Lung (tissue), 12 donors: Measurements from ENCODE around the gene SCGB1D4. TPM values are rescaled to one million over a fixed set of nuclear protein-coding genes. Genes with fewer than 3 reads are reported as not detected.

Source experiments
- ATAC-seq: fragments of 200-7000 bp; cut with Tn5 transposase; one replicate; pipeline ENCODE4 v1.9.1; 2020; ENCODE audit warnings: moderate number of reproducible peaks; ENCODE audit not compliant: insufficient read depth, low FRiP score
- DNase-seq, 3 donors: peaks; one replicate each; pipeline ENCODE4 v3.0.0-alpha.2; 2013 to 2017
- H3K27ac ChIP-seq, 2 donors: one replicate each; pipeline ENCODE4 v1.5.1; 2013; ENCODE audit warnings: mild to moderate bottlenecking in 2 of 2, moderate library complexity in 2 of 2, control low read depth in 1 of 2, inconsistent platforms in 1 of 2, low read depth in 1 of 2, low read length in 1 of 2
- H3K27me3 ChIP-seq, 3 donors: one replicate each; pipeline ENCODE4 v1.5.1; 2013; ENCODE audit warnings: low read length in 2 of 3; ENCODE audit not compliant: control insufficient read depth in 3 of 3, insufficient read depth in 3 of 3
- H3K36me3 ChIP-seq, 4 donors: one replicate each; pipeline ENCODE4 v1.5.1; 2013; ENCODE audit warnings: low read length in 4 of 4, mild to moderate bottlenecking in 1 of 4, moderate library complexity in 1 of 4; ENCODE audit not compliant: control insufficient read depth in 4 of 4, insufficient read depth in 4 of 4
- H3K4me1 ChIP-seq, 5 donors: one replicate each; pipeline ENCODE4 v1.5.1; 2013; ENCODE audit warnings: low read length in 5 of 5, mild to moderate bottlenecking in 2 of 5, moderate library complexity in 1 of 5; ENCODE audit not compliant: control insufficient read depth in 5 of 5, insufficient read depth in 5 of 5
- H3K4me3 ChIP-seq: one replicate; pipeline ENCODE4 v1.5.1; 2013; ENCODE audit warnings: mild to moderate bottlenecking, control low read depth, moderate library complexity
- H3K9ac ChIP-seq, 2 donors: one replicate each; pipeline ENCODE4 v1.5.1; 2013; ENCODE audit warnings: low read length in 2 of 2, control low read depth in 1 of 2; ENCODE audit not compliant: insufficient read depth in 1 of 2
- H3K9me3 ChIP-seq, 4 donors: one replicate each; pipeline ENCODE4 v1.5.1; 2013; ENCODE audit warnings: low read length in 3 of 4, mild to moderate bottlenecking in 1 of 4, moderate library complexity in 1 of 4; ENCODE audit not compliant: control insufficient read depth in 4 of 4, insufficient read depth in 3 of 4
- WGBS, 2 donors: extraction: QIAGEN DNeasy Blood & Tissue Kit; methylation state at CpG; one replicate each; pipeline ENCODE4 v1.1.7; 2013; 5-methylcytosine and 5-hydroxymethylcytosine counted together
- polyA plus RNA-seq, 2 donors: library from polyadenylated mRNA; stranded (reverse); fragments of 200-250 nt; gene quantifications; one replicate each; pipeline ENCODE4 v1.2.1, GENCODE V29; 2013
- total RNA-seq, 2 donors: library from RNA; depleted of rRNA in 1 of 2; stranded (reverse); fragments of >200 nt in 1 of 2; gene quantifications; one replicate each; pipeline ENCODE4 v1.2.1, GENCODE V29; 2014 to 2021
- TF ChIP-seq, protein P1 (sequence below): IDR thresholded peaks from 2 replicates; pipeline ENCODE4 v1.5.1; 2012; ENCODE audit warnings: mild to moderate bottlenecking; ENCODE audit errors: control extremely low read depth, extremely low read depth
- donor health status: control.
- donor health status: control.
- donor health status: Bipolar disorder and iron deficiency.
- donor health status: healthy.
- donor health status: DM: yes; HTN: yes; CAD: no.

The SCGB1D4 gene
- total and polyA plus RNA-seq, 4 donors = not detected

DNA sequence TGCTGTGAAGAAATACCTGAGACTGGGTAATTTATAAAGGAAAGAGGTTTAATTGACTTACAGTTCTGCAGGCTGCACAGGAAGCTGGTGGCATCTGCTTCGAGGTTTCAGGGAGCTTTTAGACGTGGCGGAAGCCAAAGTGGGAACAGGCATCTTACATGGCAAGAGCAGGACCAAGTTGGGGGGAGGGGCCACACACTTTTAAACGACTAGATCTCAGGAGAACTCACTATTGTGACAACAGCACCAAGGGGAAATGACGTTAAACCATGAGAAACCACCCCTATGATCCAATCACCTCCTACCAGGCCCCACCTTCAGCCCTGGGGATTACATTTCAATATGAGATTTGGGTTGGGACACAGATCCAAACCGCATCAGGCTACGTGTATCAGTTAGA, 11.1 kb upstream of the SCGB1D4 start:
- WGBS, 2 donors = 38 to 50% methylated on average over 7 of the region's 7 CpGs
- H3K4me3 ChIP-seq = no peak overlapping the region
- TF ChIP-seq, protein P1, sequence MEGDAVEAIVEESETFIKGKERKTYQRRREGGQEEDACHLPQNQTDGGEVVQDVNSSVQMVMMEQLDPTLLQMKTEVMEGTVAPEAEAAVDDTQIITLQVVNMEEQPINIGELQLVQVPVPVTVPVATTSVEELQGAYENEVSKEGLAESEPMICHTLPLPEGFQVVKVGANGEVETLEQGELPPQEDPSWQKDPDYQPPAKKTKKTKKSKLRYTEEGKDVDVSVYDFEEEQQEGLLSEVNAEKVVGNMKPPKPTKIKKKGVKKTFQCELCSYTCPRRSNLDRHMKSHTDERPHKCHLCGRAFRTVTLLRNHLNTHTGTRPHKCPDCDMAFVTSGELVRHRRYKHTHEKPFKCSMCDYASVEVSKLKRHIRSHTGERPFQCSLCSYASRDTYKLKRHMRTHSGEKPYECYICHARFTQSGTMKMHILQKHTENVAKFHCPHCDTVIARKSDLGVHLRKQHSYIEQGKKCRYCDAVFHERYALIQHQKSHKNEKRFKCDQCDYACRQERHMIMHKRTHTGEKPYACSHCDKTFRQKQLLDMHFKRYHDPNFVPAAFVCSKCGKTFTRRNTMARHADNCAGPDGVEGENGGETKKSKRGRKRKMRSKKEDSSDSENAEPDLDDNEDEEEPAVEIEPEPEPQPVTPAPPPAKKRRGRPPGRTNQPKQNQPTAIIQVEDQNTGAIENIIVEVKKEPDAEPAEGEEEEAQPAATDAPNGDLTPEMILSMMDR = no peak
- no peaks in the 10 kb centered on the region for H3K36me3 ChIP-seq
- H3K9me3 ChIP-seq = peaks cover 0 to 6% (median under 1%) of the 10 kb centered on the region in 4 donors
- ATAC-seq = no peak
- H3K27me3 ChIP-seq = peaks cover 0 to 13% (median 1%) of the 10 kb centered on the region in 3 donors
- no peak overlapping the region for H3K9ac ChIP-seq
- DNase-seq = no peak
- H3K27ac ChIP-seq = no peak overlapping the region
- no peaks in the 10 kb centered on the region for H3K4me1 ChIP-seq

DNA sequence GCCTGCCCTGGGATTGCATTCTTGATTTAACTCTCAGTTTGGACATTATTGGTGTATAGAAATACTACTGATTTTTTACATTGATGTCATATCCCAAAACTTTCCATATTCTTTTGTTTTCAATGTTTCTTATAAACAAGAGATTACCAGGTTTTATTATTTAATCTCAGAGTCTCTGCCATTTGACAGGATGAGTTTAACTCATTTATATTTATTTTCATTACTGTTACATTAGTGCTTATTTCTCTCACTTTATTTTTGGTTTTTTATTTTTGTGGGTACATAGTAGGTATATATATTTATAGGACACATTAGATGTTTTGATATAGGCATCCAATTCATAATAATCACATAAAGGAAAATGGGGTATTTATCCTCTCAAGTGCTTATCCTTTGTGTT, 9.1 kb upstream of the SCGB1D4 start:
- TF ChIP-seq, protein P1 = no peak
- Histone ChIP-seq H3K27ac (no peak overlapping the region), H3K9me3 (peaks cover 0 to 6% (median under 1%) of the 10 kb centered on the region in 4 donors), H3K36me3 (no peaks in the 10 kb centered on the region), H3K9ac (no peak overlapping the region), H3K4me1 (no peaks in the 10 kb centered on the region), H3K4me3 (no peak overlapping the region), H3K27me3 (peaks cover 0 to 5% (median 0%) of the 10 kb centered on the region in 3 donors)
- no peak for ATAC-seq
- DNase-seq = no peak

DNA sequence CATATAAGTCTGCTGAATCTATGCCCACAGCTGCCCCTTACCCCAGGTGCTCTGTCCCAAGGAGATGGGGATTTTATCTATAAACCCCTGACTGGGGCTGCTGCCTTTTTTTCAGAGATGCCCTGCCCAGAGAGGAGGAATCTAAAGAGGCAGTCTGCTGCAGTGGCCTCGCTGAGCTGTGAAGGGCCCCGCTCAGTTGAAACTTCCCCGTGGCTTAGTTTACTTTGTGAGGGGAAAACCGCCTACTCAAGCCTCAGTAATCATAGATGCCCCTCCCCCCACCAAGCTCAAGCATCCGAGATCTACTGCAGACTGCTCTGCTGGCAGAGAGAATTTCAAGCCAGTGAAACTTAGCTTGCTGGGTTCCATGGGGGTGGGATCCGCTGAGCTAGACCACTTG, 7.4 kb upstream of the SCGB1D4 start:
- 48% methylated on average over 6 of the region's 6 CpGs for WGBS, 2 donors
- Histone ChIP-seq H3K4me3 (no peak overlapping the region), H3K9ac (no peak overlapping the region), H3K4me1 (no peaks in the 10 kb centered on the region), H3K36me3 (no peaks in the 10 kb centered on the region), H3K27ac (no peak overlapping the region), H3K9me3 (peaks cover 0 to 6% (median under 1%) of the 10 kb centered on the region in 4 donors), H3K27me3 (peaks cover 0 to 10% (median 0%) of the 10 kb centered on the region in 3 donors)
- peak in 2 of 3 donors; percentile 1 to 25 for DNase-seq
- ATAC-seq = no peak
- TF ChIP-seq, protein P1 = no peak

DNA sequence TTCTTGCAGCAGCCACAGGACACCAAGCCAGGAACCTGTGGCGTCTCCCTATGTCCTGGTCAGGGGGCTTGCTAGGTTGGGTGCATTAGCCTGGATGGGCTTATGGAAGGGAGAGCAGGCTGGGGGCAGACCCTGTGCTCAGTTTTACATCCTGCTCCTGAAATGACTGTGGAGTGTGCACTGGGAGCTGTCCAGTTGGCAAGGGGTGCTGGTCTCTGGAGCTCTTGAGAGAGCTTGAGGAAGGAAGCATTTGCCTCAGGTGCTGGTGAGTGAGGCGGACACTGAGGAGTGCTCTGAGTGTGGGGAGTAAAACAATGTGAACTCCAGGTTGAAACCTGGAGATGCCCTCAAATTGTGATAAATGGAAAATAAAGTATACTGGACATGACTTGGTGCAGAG, 3.4 kb downstream of the SCGB1D4 start:
- Histone ChIP-seq H3K36me3 (no peaks in the 10 kb centered on the region), H3K9ac (no peak overlapping the region), H3K27me3 (peaks cover 0 to 7% (median 0%) of the 10 kb centered on the region in 3 donors), H3K9me3 (peaks cover 0 to 2% (median 0%) of the 10 kb centered on the region in 4 donors), H3K4me1 (no peaks in the 10 kb centered on the region), H3K4me3 (no peak overlapping the region), H3K27ac (no peak overlapping the region)
- TF ChIP-seq, protein P1 = no peak
- 37 to 65% methylated on average over 2 of the region's 2 CpGs for WGBS, 2 donors
- ATAC-seq (no peak), DNase-seq (peak; percentile 29 to 63 (median 52))
